Lower lobe of right lung (tissue), 2 donors: Measurements from ENCODE around the gene FAM83B. TPM values are rescaled to one million over a fixed set of nuclear protein-coding genes. Genes with fewer than 3 reads are reported as not detected.

ENCODE experiments used
- ATAC-seq, 2 donors: fragments of 200-7000 bp; cut with Tn5 transposase; one replicate each; pipeline ENCODE4 v1.9.1; 2020 to 2022; ENCODE audit warnings: mild to moderate bottlenecking in 2 of 2, moderate library complexity in 2 of 2
- DNase-seq: peaks from one replicate; pipeline ENCODE4 v3.0.0-alpha.2; 2020
- H3K27ac ChIP-seq: fragments of 200-600 bp; one replicate; pipeline ENCODE4 v1.8.0; 2022
- H3K27me3 ChIP-seq: fragments of 200-600 bp; one replicate; pipeline ENCODE4 v1.8.0; 2022; ENCODE audit warnings: low read depth
- H3K36me3 ChIP-seq: fragments of 200-600 bp; one replicate; pipeline ENCODE4 v1.8.0; 2022; ENCODE audit warnings: mild to moderate bottlenecking
- H3K4me1 ChIP-seq: fragments of 200-600 bp; one replicate; pipeline ENCODE4 v1.8.0; 2022
- H3K4me3 ChIP-seq: fragments of 200-600 bp; one replicate; pipeline ENCODE4 v1.8.0; 2022; ENCODE audit warnings: mild to moderate bottlenecking
- H3K9me3 ChIP-seq: fragments of 200-600 bp; one replicate; pipeline ENCODE4 v1.8.0; 2022
- CTCF ChIP-seq: fragments of 200-600 bp; IDR thresholded peaks from one replicate; pipeline ENCODE4 v1.8.0; 2022; ENCODE audit warnings: antibody characterized with exemption, mild to moderate bottlenecking
- intact Hi-C: fragments of 100-400 bp; cut with DNase I; formaldehyde crosslinking; loops from one replicate; pipeline ENCODE4 v1.11.0; 2022
- total RNA-seq: library from RNA; stranded (reverse); fragmentation: NEBNext Ultra II Directional; extraction: Animal tissue kit (Norgen Biotek cat#: 25700); gene quantifications from one replicate; pipeline ENCODE4 v1.2.1, GENCODE V29; 2021
- donor health status: DM: no; HTN: yes; CAD: no; lungs with severe emphysema.

FAM83B gene
- total RNA-seq, 1 donor from 2014 or later = 0.12 TPM

GRCh38 chr6:54929245-54929909 is 82.8 kb downstream of the FAM83B start:
- Histone ChIP-seq H3K36me3 (no peaks in the 10 kb centered on the region), H3K4me1 (no peaks in the 10 kb centered on the region), H3K4me3 (no peak overlapping the region), H3K9me3 (no peaks in the 10 kb centered on the region), H3K27ac (no peak overlapping the region), H3K27me3 (no peaks in the 10 kb centered on the region)
- intact Hi-C loops = no loop called here
- no peak for TF ChIP-seq CTCF
- ATAC-seq (no peak), DNase-seq (no peak)

DNA sequence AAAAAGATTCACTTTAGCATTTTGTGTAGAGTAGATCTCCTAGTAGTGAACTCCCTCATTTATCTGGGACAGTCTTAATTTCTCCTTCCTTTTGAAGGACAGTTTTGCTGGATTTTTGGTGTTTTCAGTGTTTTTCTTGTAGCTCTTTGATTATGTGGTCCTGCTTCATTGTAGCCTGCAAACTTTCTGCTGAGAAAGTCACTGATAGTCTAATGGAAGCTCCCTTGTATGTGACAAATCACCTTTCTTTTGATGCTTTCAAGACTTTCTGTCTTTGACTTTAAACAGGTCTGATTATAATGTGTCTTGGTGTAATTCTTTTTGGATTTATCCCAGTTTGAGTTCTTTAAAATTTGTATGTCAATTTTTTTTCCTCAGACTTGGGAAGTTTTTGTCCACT is 86.1 kb downstream of the FAM83B start:
- no peak for DNase-seq
- no peak for TF ChIP-seq CTCF
- H3K27ac ChIP-seq = no peak overlapping the region
- no peaks in the 10 kb centered on the region for H3K36me3 ChIP-seq
- ATAC-seq = no peak
- H3K4me1 ChIP-seq = no peaks in the 10 kb centered on the region
- H3K4me3 ChIP-seq = no peak overlapping the region
- H3K9me3 ChIP-seq = no peaks in the 10 kb centered on the region
- intact Hi-C loops = no loop called here
- H3K27me3 ChIP-seq = no peaks in the 10 kb centered on the region

DNA sequence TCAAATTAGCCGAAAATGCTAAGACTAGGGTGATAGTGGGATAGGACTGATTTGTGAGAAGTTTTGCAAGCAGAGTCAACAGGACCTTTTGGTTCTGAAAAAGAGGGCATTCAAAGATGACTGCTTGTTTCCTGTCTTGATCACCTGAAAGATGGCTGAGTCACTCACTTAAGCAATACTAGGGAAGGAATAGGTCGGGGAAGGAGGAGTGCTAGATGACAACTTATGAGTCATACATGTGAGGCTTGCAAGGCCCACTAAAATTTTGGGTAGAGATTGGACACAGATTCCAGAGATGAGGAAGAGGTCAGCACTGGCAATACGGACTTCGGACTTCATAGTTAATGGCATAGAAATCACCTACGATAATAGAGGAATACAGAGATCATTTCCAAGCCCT is 89.2 kb downstream of the FAM83B start:
- H3K9me3 ChIP-seq = no peaks in the 10 kb centered on the region
- no peaks in the 10 kb centered on the region for H3K27me3 ChIP-seq
- TF ChIP-seq CTCF = no peak
- ATAC-seq (no peak), DNase-seq (no peak)
- no peak overlapping the region for H3K27ac ChIP-seq
- intact Hi-C loops = no loop called here
- no peaks in the 10 kb centered on the region for H3K36me3 ChIP-seq
- H3K4me3 ChIP-seq = no peak overlapping the region
- no peaks in the 10 kb centered on the region for H3K4me1 ChIP-seq

DNA sequence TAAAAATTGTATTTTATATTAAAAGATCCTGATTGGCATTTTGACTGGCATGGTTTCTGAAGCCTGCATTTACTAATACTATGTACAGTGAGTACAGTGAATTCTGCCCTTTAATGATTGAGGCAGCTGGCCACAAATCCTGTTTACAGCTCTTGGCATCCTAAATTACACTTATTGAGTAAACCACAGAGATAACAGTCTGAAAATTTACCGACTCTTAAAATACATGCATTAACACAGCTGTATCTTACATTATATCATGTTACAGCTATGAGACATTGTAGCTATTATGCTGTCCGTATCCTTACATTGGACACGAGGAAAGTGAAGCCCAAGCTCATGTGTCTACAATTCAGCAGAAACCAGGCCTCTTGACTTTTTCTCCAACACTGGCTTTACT is 90.8 kb downstream of the FAM83B start:
- Histone ChIP-seq H3K4me1 (no peaks in the 10 kb centered on the region), H3K36me3 (no peaks in the 10 kb centered on the region), H3K27ac (no peak overlapping the region), H3K27me3 (no peaks in the 10 kb centered on the region), H3K4me3 (no peak overlapping the region), H3K9me3 (no peaks in the 10 kb centered on the region)
- no peak for DNase-seq
- ATAC-seq = no peak
- TF ChIP-seq CTCF = no peak
- intact Hi-C loops = no loop called here

- no peak for DNase-seq
- TF ChIP-seq CTCF = no peak
- Histone ChIP-seq H3K4me1 (no peaks in the 10 kb centered on the region), H3K36me3 (no peaks in the 10 kb centered on the region), H3K4me3 (no peak overlapping the region), H3K27me3 (no peaks in the 10 kb centered on the region), H3K9me3 (no peaks in the 10 kb centered on the region), H3K27ac (no peak overlapping the region)
- no peak for ATAC-seq
- intact Hi-C loops = no loop called here
These were observed 111.1 kb downstream of the FAM83B start for GRCh38 chr6:54957698-54958097.
